KMS-11 (cell line): Measurements from ENCODE around the gene MAGI2.

ENCODE experiments used
- H2AFZ ChIP-seq: fragments of 200-600 bp; sonication (generic); 2 replicates; pipeline ENCODE4 v1.6.1; 2016; ENCODE audit warnings: antibody characterized with exemption, mixed run types, low read depth
- H3K27ac ChIP-seq: fragments of 200-600 bp; sonication (generic); 2 replicates; pipeline ENCODE4 v1.6.1; 2016; ENCODE audit warnings: mild to moderate bottlenecking, mixed run types
- H3K27me3 ChIP-seq: fragments of 200-600 bp; sonication (generic); 2 replicates; pipeline ENCODE4 v1.6.1; 2017; ENCODE audit warnings: mild to moderate bottlenecking, low read depth, mixed run types, moderate library complexity; ENCODE audit not compliant: insufficient read depth
- H3K36me3 ChIP-seq: fragments of 200-600 bp; sonication (generic); 2 replicates; pipeline ENCODE4 v1.6.1; 2017; ENCODE audit warnings: mild to moderate bottlenecking, mixed run types; ENCODE audit not compliant: insufficient read depth
- H3K4me1 ChIP-seq: fragments of 200-600 bp; sonication (generic); 2 replicates; pipeline ENCODE4 v1.6.1; 2016; ENCODE audit warnings: mild to moderate bottlenecking, low read depth, mixed run types; ENCODE audit not compliant: poor library complexity, severe bottlenecking
- H3K4me2 ChIP-seq: fragments of 200-600 bp; sonication (generic); 2 replicates; pipeline ENCODE4 v1.7.0; 2016; ENCODE audit warnings: mild to moderate bottlenecking, mixed run types
- H3K4me3 ChIP-seq: fragments of 200-600 bp; sonication (generic); IDR thresholded peaks from 2 replicates; pipeline ENCODE4 v1.6.1; 2017; ENCODE audit warnings: low read depth, low read length, mixed read lengths; ENCODE audit not compliant: insufficient read depth
- H3K79me2 ChIP-seq: fragments of 200-600 bp; sonication (generic); 2 replicates; pipeline ENCODE4 v1.6.1; 2016; ENCODE audit warnings: low read depth, mixed run types; ENCODE audit not compliant: insufficient read depth
- H3K9ac ChIP-seq: fragments of 200-600 bp; sonication (generic); 2 replicates; pipeline ENCODE4 v1.6.1; 2016; ENCODE audit warnings: mild to moderate bottlenecking, mixed run types
- H4K20me1 ChIP-seq: fragments of 200-600 bp; sonication (generic); 2 replicates; pipeline ENCODE4 v1.6.1; 2016; ENCODE audit warnings: mild to moderate bottlenecking, mixed run types; ENCODE audit not compliant: insufficient read depth
- TF ChIP-seq, protein P1 (sequence below): fragments of 200-600 bp; sonication (generic); conservative IDR thresholded peaks from 2 replicates; pipeline ENCODE4 v1.6.1; 2017; ENCODE audit warnings: low read depth, mild to moderate bottlenecking, antibody characterized with exemption, low read length, moderate library complexity, mixed read lengths

The MAGI2 gene

DNA sequence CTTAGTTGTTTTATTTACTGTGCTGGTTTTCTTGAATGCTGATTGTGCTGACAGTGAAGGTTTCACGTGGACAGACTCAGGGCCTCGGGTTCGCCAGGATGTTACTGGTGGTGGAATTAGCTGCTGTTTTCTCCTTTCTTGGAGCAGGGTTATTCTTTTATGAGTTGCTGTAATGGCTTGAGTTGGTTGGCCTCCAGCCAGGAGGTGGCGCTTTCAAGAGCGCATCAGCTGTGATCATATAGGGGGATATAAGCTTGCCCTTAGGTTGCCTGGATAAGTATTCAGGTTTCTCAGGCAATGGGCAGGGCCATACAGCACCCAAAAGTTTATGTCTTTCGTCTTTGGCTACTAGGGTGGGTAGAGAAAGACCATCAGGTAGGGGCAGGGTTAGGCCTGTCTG is 913.6 kb downstream of the MAGI2 start:
- H3K4me1 ChIP-seq, result no peaks in the 10 kb centered on the region
- no peaks in the 10 kb centered on the region for H3K79me2 ChIP-seq
- no peaks in the 10 kb centered on the region for H3K27me3 ChIP-seq
- H2AFZ ChIP-seq, result no peak overlapping the region
- TF ChIP-seq, protein P1, sequence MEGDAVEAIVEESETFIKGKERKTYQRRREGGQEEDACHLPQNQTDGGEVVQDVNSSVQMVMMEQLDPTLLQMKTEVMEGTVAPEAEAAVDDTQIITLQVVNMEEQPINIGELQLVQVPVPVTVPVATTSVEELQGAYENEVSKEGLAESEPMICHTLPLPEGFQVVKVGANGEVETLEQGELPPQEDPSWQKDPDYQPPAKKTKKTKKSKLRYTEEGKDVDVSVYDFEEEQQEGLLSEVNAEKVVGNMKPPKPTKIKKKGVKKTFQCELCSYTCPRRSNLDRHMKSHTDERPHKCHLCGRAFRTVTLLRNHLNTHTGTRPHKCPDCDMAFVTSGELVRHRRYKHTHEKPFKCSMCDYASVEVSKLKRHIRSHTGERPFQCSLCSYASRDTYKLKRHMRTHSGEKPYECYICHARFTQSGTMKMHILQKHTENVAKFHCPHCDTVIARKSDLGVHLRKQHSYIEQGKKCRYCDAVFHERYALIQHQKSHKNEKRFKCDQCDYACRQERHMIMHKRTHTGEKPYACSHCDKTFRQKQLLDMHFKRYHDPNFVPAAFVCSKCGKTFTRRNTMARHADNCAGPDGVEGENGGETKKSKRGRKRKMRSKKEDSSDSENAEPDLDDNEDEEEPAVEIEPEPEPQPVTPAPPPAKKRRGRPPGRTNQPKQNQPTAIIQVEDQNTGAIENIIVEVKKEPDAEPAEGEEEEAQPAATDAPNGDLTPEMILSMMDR, result no peak
- no peaks in the 10 kb centered on the region; the same call in 1 of the 2 replicates for H4K20me1 ChIP-seq
- H3K9ac ChIP-seq, result no peak overlapping the region
- H3K27ac ChIP-seq, result no peak overlapping the region
- H3K4me3 ChIP-seq, result no peak overlapping the region
- H3K4me2 ChIP-seq, result no peak overlapping the region
- H3K36me3 ChIP-seq, result no peaks in the 10 kb centered on the region

DNA sequence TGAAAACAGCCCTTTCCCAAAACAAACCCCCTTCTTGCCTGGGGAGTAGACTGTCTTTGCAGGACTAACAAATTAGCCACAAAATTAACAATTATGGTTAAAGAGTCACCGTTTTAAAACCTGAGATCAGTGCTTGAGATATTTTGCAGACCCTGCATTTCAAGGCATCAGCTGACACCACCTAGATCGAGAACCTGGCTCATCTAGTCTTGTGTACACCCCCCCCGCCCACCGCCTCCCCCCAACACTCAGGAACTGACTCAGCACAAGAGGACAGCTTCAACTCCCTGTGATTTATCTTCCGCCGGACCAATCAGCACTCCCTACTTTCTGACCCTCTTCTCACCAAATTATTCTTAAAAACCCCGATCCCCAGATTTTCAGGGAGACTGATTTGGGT is 917.8 kb downstream of the MAGI2 start:
- H3K36me3 ChIP-seq, result no peaks in the 10 kb centered on the region
- no peak overlapping the region for H3K4me2 ChIP-seq
- H3K4me1 ChIP-seq, result no peaks in the 10 kb centered on the region
- H3K9ac ChIP-seq, result no peak overlapping the region
- H3K4me3 ChIP-seq, result no peak overlapping the region
- H4K20me1 ChIP-seq, result no peaks in the 10 kb centered on the region
- no peak overlapping the region for H3K27ac ChIP-seq
- TF ChIP-seq, protein P1, result no peak
- H3K79me2 ChIP-seq, result no peaks in the 10 kb centered on the region
- no peak overlapping the region for H2AFZ ChIP-seq
- H3K27me3 ChIP-seq, result no peaks in the 10 kb centered on the region

DNA sequence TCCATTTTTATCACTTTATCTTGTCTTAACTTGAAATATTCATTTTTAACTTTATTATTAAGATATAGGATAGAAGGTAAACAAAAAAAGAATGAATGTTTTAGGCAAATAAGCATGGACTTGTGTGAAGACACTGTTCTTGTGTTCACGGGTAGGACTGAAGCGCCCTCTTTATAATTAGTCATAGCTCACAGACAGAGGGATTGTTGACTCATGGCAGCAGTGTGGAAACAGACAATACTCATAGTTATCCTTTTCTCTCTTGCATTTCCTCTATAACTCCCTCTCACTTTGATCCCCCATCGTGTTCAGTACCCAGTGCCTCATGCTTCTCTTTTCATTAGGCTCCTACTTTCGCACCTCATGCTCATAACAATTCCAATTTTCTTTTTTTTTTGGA is 923.1 kb downstream of the MAGI2 start:
- no peak overlapping the region for H3K9ac ChIP-seq
- TF ChIP-seq, protein P1, result no peak
- no peaks in the 10 kb centered on the region for H3K79me2 ChIP-seq
- H3K36me3 ChIP-seq, result no peaks in the 10 kb centered on the region
- H3K27ac ChIP-seq, result no peak overlapping the region
- H4K20me1 ChIP-seq, result no peaks in the 10 kb centered on the region
- no peak overlapping the region for H3K4me2 ChIP-seq
- H3K27me3 ChIP-seq, result no peaks in the 10 kb centered on the region
- H3K4me1 ChIP-seq, result no peaks in the 10 kb centered on the region
- no peak overlapping the region for H2AFZ ChIP-seq
- H3K4me3 ChIP-seq, result no peak overlapping the region

DNA sequence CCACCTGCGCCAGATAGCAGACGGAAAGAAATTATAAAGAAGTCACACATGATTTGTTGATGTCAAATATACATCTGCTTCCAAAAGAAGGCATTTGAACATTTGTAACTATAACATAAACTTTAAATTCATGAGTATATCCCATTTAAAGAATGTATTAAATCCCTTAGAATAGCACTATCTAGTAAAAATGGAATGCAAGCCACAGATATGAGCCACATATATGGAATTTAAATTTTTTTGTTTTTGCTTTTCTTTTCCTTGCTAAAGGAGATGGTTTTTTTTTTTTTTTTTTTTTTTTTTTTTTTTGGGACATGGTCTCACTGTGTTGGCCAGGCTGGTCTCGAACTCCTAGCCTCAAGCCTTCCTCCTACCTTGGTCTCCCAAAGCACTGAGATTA is 924.1 kb downstream of the MAGI2 start:
- Histone ChIP-seq H3K4me3 (no peak overlapping the region), H3K79me2 (no peaks in the 10 kb centered on the region), H3K27me3 (no peaks in the 10 kb centered on the region), H3K4me2 (no peak overlapping the region), H3K36me3 (no peaks in the 10 kb centered on the region), H3K4me1 (no peaks in the 10 kb centered on the region), H3K27ac (no peak overlapping the region), H3K9ac (no peak overlapping the region), H2AFZ (no peak overlapping the region), H4K20me1 (no peaks in the 10 kb centered on the region)
- TF ChIP-seq, protein P1, result no peak

DNA sequence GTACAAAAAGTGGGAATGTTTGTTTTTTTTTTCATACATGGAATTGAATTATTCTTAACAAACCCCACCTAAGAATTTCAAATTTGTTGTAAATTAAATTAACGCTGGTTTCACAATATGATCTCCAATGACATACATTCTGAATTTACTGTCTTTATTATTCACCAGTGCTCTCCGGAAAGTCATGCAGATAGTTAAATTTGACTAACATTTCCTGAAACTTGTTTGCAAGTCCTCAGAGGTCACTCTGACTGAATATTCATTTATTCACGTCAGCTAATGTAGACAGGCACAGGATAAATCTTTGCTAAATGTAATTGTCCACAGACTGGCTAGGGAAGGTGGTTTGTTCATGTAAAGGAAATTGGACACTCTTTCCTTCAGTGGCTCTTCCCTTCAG is 924.5 kb downstream of the MAGI2 start:
- no peak overlapping the region for H3K4me2 ChIP-seq
- H3K27ac ChIP-seq, result no peak overlapping the region
- no peak overlapping the region for H2AFZ ChIP-seq
- H3K4me3 ChIP-seq, result no peak overlapping the region
- no peaks in the 10 kb centered on the region for H3K36me3 ChIP-seq
- TF ChIP-seq, protein P1, result no peak
- H3K79me2 ChIP-seq, result no peaks in the 10 kb centered on the region
- H3K27me3 ChIP-seq, result no peaks in the 10 kb centered on the region
- no peaks in the 10 kb centered on the region for H3K4me1 ChIP-seq
- no peak overlapping the region for H3K9ac ChIP-seq
- no peaks in the 10 kb centered on the region for H4K20me1 ChIP-seq
